ENCODE data around the gene PTPRE. TPM values are rescaled to one million over a fixed set of nuclear protein-coding genes. Genes with fewer than 3 reads are reported as not detected.

The PTPRE gene
- total RNA-seq, 1 experiment from 2014 or later: 0.70 TPM

DNA sequence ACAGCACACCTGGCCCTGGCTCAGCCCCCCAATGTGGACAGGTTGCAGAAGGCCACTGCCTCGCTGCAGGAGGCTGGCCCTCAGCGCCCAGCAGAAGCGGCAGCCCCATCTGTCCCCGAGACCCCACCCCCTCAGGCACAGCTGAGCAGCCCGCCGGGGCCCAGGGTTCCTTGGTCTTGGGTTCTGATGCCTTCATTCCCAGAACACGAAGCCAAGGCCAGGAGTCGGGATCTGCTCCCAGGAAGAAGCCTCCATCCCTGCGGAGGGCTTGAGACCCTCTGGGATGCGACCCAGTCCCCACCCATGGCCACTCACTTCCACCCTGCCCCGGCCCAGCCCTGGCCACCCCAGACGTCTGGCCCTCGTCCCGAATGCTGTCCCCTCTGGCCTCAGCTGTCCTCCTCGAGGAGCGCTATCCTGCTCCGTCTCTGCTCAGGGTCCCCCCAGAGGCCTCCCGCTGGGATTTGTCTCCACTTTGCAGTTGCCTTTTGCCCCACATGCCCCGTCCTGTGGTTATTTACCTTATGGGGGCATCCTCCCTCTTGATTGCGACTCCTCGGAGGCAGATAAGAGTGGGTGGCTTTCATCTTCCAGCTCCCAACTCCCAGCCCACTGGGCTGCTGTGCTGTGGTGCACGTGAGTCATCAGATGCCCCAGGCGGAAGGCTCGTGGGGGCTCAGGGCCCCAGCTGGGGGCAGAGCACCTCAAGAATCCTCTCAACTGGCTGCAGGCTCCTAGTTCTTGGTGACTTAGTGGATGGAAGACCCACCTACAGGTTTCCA, 121.8 kb downstream of the PTPRE start:
- H4K20me1 ChIP-seq (ENCODE audit: control insufficient read depth, insufficient read depth, insufficient read length): no peaks in the 10 kb centered on the region
- H2BK120ac ChIP-seq (ENCODE audit: low read depth, low read length, poor library complexity, severe bottlenecking): no peak overlapping the region
- H2BK20ac ChIP-seq (ENCODE audit: low read depth, low read length, poor library complexity, severe bottlenecking): no peak overlapping the region
- H3K9me3 ChIP-seq (ENCODE audit: control insufficient read depth, low read depth, low read length): no peaks in the 10 kb centered on the region
- H2AK5ac ChIP-seq (ENCODE audit: insufficient read length, low read length): no peak overlapping the region
- H3K27ac Mint-ChIP-seq: no peak overlapping the region
- H2AFZ ChIP-seq (ENCODE audit: low read length): no peak overlapping the region
- no peak overlapping the region for H3K18ac ChIP-seq (ENCODE audit: insufficient read length, low read depth, low read length)
- DNase-seq: no peak
- no peak overlapping the region for H2BK15ac ChIP-seq (ENCODE audit: low read depth, low read length)
- no peak overlapping the region for H4K8ac ChIP-seq (replicated peaks; ENCODE audit: insufficient read length, low read depth, low read length)
- WGBS (ENCODE audit: extremely low coverage, insufficient read length, low lambda C conversion rate): no CpG with 5 or more reads among the region's 24 CpGs
- H3K23me2 ChIP-seq (ENCODE audit: insufficient read length, low read depth, low read length, poor library complexity, severe bottlenecking): no peaks in the 10 kb centered on the region
- H3K4me3 Mint-ChIP-seq: no peak overlapping the region
- no peak overlapping the region for H3K27ac ChIP-seq (ENCODE audit: insufficient read length, low read depth, low read length)
- H2BK12ac ChIP-seq (ENCODE audit: insufficient read length, low read depth, low read length): no peak overlapping the region
- TF ChIP-seq, protein P1, sequence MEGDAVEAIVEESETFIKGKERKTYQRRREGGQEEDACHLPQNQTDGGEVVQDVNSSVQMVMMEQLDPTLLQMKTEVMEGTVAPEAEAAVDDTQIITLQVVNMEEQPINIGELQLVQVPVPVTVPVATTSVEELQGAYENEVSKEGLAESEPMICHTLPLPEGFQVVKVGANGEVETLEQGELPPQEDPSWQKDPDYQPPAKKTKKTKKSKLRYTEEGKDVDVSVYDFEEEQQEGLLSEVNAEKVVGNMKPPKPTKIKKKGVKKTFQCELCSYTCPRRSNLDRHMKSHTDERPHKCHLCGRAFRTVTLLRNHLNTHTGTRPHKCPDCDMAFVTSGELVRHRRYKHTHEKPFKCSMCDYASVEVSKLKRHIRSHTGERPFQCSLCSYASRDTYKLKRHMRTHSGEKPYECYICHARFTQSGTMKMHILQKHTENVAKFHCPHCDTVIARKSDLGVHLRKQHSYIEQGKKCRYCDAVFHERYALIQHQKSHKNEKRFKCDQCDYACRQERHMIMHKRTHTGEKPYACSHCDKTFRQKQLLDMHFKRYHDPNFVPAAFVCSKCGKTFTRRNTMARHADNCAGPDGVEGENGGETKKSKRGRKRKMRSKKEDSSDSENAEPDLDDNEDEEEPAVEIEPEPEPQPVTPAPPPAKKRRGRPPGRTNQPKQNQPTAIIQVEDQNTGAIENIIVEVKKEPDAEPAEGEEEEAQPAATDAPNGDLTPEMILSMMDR (conservative IDR thresholded peaks at IDR 0.05): no peak
- no peaks in the 10 kb centered on the region for H3K4me1 ChIP-seq (ENCODE audit: insufficient read depth, low read length)
- no peak overlapping the region for H4K5ac ChIP-seq (ENCODE audit: insufficient read length, low read depth, low read length)
- no peaks in the 10 kb centered on the region for H3K9me3 Mint-ChIP-seq
- no peak overlapping the region for H4K91ac ChIP-seq (ENCODE audit: insufficient read length, low read depth, low read length)
- H3K23ac ChIP-seq (ENCODE audit: insufficient read length, low read depth, low read length): no peak overlapping the region
- peak overlapping the region; percentile 46; the same call in 1 of the 2 replicates for H3K14ac ChIP-seq (ENCODE audit: insufficient read depth, low read length)
- no peak overlapping the region for H3K4ac ChIP-seq (ENCODE audit: low read depth, low read length)
- no peaks in the 10 kb centered on the region for H3K27me3 ChIP-seq (ENCODE audit: insufficient read depth, low read length)
- no peaks in the 10 kb centered on the region; the same call in 1 of the 2 replicates for H3K27me3 Mint-ChIP-seq (ENCODE audit: low read depth)
- no peaks in the 10 kb centered on the region for H3K36me3 Mint-ChIP-seq (ENCODE audit: insufficient read depth in 1 of 3, low read depth in 3 of 3)
- H3T11ph ChIP-seq (ENCODE audit: low read length): no peak overlapping the region
- no peak overlapping the region for H3K9ac ChIP-seq (ENCODE audit: extremely low read depth, insufficient read length, low read length)
- no peaks in the 10 kb centered on the region for H3K79me1 ChIP-seq (ENCODE audit: insufficient read depth, low read depth, low read length, poor library complexity, severe bottlenecking)
- H3K79me2 ChIP-seq (ENCODE audit: insufficient read depth, low read length): no peaks in the 10 kb centered on the region
- H3K56ac ChIP-seq (ENCODE audit: insufficient read length, low read depth, low read length): no peak overlapping the region
- H3K4me1 Mint-ChIP-seq: peaks cover 10 to 15% of the 10 kb centered on the region in 2 experiments; a peak in 3 of 4 replicates
- H2BK5ac ChIP-seq (ENCODE audit: insufficient read length, low read length): no peak overlapping the region
- no peak overlapping the region for H3K4me2 ChIP-seq (ENCODE audit: insufficient read depth, insufficient read length, low read length)

All from H9 (cell line).